Measurements from ENCODE around the gene DDX53.

DDX53 gene

GRCh38 chrX:22999696-23000223 is at the start of gene DDX53:
DDX53 (plus strand) TSS chrX:22999960; CDS start chrX:23000058, 98 bp downstream.
- no peak for DNase-seq (ENCODE audit: low read depth in 2 of 2)

- DNase-seq (ENCODE audit: low read depth in 2 of 2) = no peak
Measured at GRCh38 chrX:22950269-22951266, 49.2 kb upstream of the DDX53 start.

GRCh38 chrX:22952010-22952409 is 47.8 kb upstream of the DDX53 start:
- DNase-seq (ENCODE audit: low read depth in 2 of 2) = no peak

DNA sequence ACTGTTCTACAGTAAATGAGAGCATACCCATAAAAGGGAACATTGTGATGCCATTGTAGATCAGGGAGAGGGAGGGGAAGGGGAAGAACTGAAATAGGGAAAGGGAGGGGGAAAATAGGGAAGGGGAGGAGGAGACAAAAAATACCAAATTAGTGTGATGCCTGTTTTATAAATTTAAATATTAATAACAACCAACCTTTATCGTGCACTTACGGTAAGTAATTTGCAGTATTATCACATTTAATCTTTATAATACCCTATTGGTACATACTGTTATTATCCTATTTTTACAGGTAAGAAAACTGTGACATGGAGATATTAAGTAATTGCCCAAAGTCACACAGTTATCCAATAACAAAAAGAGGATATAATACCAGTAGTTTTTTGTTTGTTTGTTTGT is 41.5 kb upstream of the DDX53 start:
- no peak for DNase-seq (ENCODE audit: low read depth in 2 of 2)

- no peak for DNase-seq (ENCODE audit: low read depth in 2 of 2)
Measured at GRCh38 chrX:22959204-22959920, 40.4 kb upstream of the DDX53 start.

- no peak for DNase-seq (ENCODE audit: low read depth in 2 of 2)
Measured at GRCh38 chrX:22963196-22963595, 36.6 kb upstream of the DDX53 start.

DNA sequence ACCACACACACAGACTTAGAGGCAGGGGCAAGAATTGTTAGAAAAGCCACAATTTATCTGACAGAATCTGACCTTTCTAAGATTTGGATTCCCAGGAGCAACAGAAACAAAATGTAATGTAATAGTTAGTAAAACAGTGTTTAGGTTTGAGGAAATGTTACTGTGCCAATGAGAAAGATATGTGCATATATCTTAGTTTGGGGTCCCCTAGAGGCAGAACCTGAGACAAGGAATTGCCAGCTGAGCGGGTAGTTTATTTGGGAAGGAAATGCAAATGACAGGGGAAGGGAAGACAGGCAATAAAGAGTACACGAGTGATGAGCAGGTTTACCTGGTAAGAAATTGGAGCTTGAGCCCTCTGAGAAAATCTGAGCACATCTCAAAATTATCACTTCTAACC is 31.3 kb upstream of the DDX53 start:
- no peak for DNase-seq (ENCODE audit: low read depth in 2 of 2)

GRCh38 chrX:22969411-22969810 is 30.3 kb upstream of the DDX53 start:
- DNase-seq (ENCODE audit: low read depth in 2 of 2) = no peak

DNA sequence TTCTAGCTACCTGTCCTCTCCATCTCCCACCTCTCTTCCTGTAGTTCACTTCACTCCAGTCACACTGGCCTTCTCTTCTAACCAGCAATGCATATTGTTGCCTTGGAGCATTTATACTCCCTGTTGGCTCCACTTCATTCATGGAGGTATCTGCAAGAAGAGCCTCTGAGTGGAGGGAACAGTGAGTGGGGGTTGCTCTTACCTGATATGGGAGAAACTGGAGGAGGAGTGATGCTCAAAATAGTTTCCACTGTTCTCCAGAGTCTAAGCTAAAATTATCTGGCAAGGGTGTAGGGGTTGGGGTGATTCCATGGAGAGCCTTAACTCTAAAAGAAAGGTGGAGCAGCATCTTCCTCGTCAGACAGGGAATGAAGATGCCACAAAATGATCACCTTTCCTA is 28.9 kb upstream of the DDX53 start:
- no peak for DNase-seq (ENCODE audit: low read depth in 2 of 2)

GRCh38 chrX:22974616-22975015 is 25.1 kb upstream of the DDX53 start:
- no peak for DNase-seq (ENCODE audit: low read depth in 2 of 2)

DNA sequence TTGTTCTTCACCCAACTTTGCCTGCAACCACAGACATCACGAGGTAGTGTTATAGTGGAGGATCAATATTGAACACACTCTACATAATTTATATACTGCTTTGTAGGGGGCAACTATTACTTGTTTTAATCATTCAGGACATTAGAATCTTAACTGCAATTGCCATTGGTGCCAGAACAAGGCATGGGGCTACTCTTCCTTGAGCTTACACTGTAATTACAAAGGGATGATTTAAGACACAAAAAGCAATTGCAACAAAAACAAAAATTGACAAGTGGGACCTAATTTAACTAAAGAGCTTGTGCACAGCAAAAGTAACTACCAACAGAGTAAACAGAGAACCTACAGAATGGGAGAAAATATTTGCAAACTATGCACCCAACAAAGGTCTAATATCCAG is 24.0 kb upstream of the DDX53 start:
- DNase-seq (ENCODE audit: low read depth in 2 of 2) = no peak

DNA sequence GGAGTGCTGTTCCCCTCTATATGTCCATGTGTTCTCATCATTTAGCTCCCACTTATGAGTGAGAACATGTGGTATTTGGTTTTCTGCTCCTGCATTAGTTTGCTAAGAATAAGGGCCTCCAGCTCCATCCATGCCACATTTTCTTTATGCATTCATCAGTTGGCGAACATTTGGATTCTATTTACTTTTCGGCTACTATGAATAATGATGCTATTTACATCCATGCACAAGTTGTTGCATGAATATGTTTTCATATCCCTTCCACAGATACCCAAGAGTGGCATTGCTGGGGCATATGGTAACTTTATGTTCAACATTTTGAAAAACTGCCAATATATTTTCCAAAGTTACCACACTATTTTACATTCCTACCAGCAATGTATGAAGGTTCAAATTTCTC is 13.8 kb upstream of the DDX53 start:
- no peak for DNase-seq (ENCODE audit: low read depth in 2 of 2)

- DNase-seq (ENCODE audit: low read depth in 2 of 2) = no peak
Measured at GRCh38 chrX:22987452-22987851, 12.3 kb upstream of the DDX53 start.

GRCh38 chrX:23003116-23003515 is 3.4 kb downstream of the DDX53 start:
- no peak for DNase-seq (ENCODE audit: low read depth in 2 of 2)

DNA sequence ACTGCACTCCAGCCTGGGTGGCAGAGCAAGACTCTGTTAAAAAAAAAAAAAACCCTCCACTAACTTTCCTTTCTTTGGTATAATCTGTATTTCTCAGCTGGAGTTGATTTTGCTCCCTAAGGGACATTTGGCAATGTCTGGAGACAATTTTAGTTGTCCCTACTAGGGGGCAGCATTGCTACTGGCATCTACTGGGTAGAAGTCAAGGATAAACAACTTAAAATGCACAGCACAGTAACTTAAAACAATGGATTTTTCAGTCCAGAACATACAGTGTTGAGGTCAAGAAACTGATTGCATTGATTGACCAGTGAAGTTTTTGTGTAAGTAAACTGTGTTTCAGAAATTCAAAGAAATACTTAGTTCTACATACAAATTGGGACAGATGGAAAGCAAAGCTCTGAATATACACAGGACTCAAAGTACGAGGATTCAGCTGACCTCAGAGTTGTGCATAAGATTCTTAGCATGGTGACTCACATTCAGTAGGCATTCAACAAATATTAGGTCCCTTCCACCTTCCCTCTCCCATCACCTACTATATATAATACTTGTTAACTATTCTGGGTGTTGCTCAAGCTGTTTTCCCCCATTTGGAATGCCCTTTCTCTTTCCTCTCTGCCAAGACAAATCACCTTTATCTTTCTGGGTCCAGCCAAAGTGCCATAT is 8.8 kb downstream of the DDX53 start:
- no peak for DNase-seq (ENCODE audit: low read depth in 2 of 2)

DNA sequence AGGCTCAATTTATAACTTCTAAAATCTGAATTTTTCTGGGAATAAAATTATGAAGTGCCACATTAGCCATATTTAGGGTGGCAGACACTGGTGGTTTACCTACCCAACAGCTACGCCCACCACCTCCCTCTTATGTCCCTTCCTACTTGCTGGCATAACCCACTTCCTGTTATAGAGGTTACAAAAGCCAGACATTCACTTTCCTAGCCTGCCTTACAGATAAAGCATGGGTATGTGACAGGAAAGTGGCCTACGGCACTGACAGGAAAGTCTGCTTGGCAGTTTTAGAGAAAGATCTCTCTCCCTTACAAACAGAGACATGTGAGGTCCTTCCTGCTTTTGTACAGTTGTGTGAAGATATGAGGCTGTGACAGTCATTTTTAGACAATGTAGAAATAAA is 12.4 kb downstream of the DDX53 start:
- DNase-seq (ENCODE audit: low read depth in 2 of 2) = no peak

DNA sequence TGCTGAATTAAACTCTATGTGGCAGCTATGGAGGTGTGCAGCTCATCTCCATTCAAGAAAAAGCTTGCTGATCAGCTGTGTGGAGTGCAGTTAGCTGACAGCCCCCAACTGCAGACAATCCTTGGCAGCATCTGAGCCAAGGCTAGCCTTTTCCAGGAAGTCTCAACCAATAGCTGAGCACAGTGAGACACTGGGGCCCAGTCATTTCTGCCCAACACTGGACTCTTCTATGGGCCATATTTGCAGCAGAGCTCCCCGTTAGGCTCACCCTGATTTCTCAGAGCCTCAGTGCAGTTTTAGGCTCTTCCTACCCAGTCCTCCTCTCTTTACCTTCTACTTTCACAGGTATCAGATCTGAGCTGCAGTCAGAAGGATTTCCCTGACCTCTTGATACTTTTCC is 12.9 kb downstream of the DDX53 start:
- no peak for DNase-seq (ENCODE audit: low read depth in 2 of 2)

GRCh38 chrX:23013366-23013765 is 13.6 kb downstream of the DDX53 start:
- no peak for DNase-seq (ENCODE audit: low read depth in 2 of 2)

GRCh38 chrX:23031600-23031999 is 31.8 kb downstream of the DDX53 start:
- no peak for DNase-seq (ENCODE audit: low read depth in 2 of 2)

DNA sequence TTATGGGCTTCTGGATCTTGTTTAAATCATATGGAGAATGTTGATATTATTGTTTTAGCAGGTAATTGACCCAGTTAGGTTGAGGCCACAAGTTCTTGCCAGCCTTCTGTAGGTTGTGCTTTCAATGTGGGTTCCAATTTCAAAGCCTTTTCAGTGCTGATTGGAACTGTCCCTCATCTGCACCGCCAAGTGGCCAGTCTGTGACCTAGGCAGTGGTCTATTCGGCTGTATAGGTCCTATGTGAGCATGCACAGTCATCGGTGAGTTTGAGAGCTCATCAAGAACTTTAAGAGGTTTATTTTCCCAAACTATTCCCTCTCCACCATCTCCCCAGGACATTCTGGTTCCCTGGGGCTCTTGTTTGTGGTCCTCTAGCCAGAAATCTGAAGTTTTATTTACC is 35.7 kb downstream of the DDX53 start:
- no peak for DNase-seq (ENCODE audit: low read depth in 2 of 2)

DNA sequence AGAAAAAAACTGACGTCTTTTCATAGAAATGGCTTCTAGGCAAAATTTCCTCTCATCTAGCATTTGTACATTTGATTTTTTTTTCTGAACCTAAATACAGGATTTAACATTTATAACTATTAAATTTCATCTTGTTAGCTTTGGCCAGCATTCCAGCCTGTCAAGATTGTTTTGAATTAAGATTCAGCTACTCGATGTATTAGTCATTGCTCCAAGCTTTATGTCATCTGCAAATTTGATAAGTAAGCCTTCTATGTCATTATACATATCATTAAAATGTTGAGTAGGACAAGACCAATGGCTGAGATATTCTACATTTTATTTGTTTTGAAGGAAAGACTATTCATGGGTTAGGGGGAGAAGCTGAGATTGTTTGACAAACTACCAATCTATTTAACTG is 46.7 kb downstream of the DDX53 start:
- no peak for DNase-seq (ENCODE audit: low read depth in 2 of 2)

All from activated CD8-positive, alpha-beta memory T cell treated with anti-CD3 and anti-CD28 coated beads for 4 hours (primary cell).